SK-N-SH treated with all-trans-retinoic acid at 6 μM for 48 hours (cell line): Measurements from ENCODE around the gene SGK1.

Experiments used
- ATAC-seq: fragments of 200-7000 bp; cut with Tn5 transposase; 3 replicates; pipeline ENCODE4 v1.9.1; 2020; ENCODE audit warnings: mild to moderate bottlenecking, moderate library complexity
- ARNTL ChIP-seq: fragments of 450-650 bp; formaldehyde crosslinking; IDR thresholded peaks from 2 replicates; pipeline ENCODE4 v1.5.0; 2020; ENCODE audit warnings: low read depth, mild to moderate bottlenecking, moderate library complexity, borderline replicate concordance
- BACH2 ChIP-seq: fragments of 250-450 bp; sonication (Bioruptor Pico); IDR thresholded peaks from 2 replicates; pipeline ENCODE4 v1.9.0; 2021; ENCODE audit warnings: mild to moderate bottlenecking, borderline replicate concordance
- CSDC2 ChIP-seq: fragments of 250-450 bp; sonication (Bioruptor Pico); IDR thresholded peaks from 2 replicates; pipeline ENCODE4 v1.5.0; 2020; ENCODE audit warnings: mild to moderate bottlenecking, moderate library complexity
- ESRRG ChIP-seq: fragments of 250-450 bp; sonication (Bioruptor Pico); IDR thresholded peaks from 2 replicates; pipeline ENCODE4 v1.6.1; 2021; ENCODE audit warnings: mild to moderate bottlenecking
- GLIS3 ChIP-seq: fragments of 250-450 bp; sonication (Bioruptor Pico); IDR thresholded peaks from 2 replicates; pipeline ENCODE4 v1.5.0; 2020; ENCODE audit warnings: mild to moderate bottlenecking, moderate library complexity
- ISL1 ChIP-seq: fragments of 250-450 bp; sonication (Bioruptor Pico); IDR thresholded peaks from 2 replicates; pipeline ENCODE4 v2.1.2; 2022; ENCODE audit warnings: mild to moderate bottlenecking, moderate library complexity
- OSR1 ChIP-seq: fragments of 250-450 bp; sonication (Bioruptor Pico); IDR thresholded peaks from 2 replicates; pipeline ENCODE4 v1.8.0; 2022; ENCODE audit warnings: moderate library complexity, mild to moderate bottlenecking, inconsistent platforms
- PATZ1 ChIP-seq: fragments of 250-450 bp; sonication (Bioruptor Pico); IDR thresholded peaks from 2 replicates; pipeline ENCODE4 v1.8.0; 2020; ENCODE audit warnings: mild to moderate bottlenecking, moderate library complexity, borderline replicate concordance
- POU6F1 ChIP-seq: fragments of 250-450 bp; sonication (Bioruptor Pico); IDR thresholded peaks from 2 replicates; pipeline ENCODE4 v1.8.0; 2021; ENCODE audit warnings: low read depth, mild to moderate bottlenecking, moderate library complexity, borderline replicate concordance
- PPARA ChIP-seq: fragments of 250-450 bp; sonication (Bioruptor Pico); IDR thresholded peaks from 2 replicates; pipeline ENCODE4 v1.5.0; 2020; ENCODE audit warnings: mild to moderate bottlenecking, borderline replicate concordance
- RARB ChIP-seq: fragments of 250-450 bp; sonication (Bioruptor Pico); IDR thresholded peaks from 2 replicates; pipeline ENCODE4 v1.8.0; 2021; ENCODE audit warnings: mild to moderate bottlenecking, moderate library complexity
- SNAI2 ChIP-seq: fragments of 250-450 bp; sonication (Bioruptor Pico); IDR thresholded peaks from 2 replicates; pipeline ENCODE4 v1.5.0; 2020; ENCODE audit warnings: mild to moderate bottlenecking, moderate library complexity
- TCF4 ChIP-seq: fragments of 250-450 bp; sonication (Bioruptor Pico); IDR thresholded peaks from 2 replicates; pipeline ENCODE4 v1.8.0; 2021; ENCODE audit warnings: mild to moderate bottlenecking, moderate library complexity, borderline replicate concordance
- TOX ChIP-seq: fragments of 250-450 bp; sonication (Bioruptor Pico); IDR thresholded peaks from 2 replicates; pipeline ENCODE4 v1.8.0; 2021; ENCODE audit warnings: mild to moderate bottlenecking, moderate library complexity, borderline replicate concordance
- TSHZ2 ChIP-seq: fragments of 250-450 bp; sonication (Bioruptor Pico); IDR thresholded peaks from 2 replicates; pipeline ENCODE4 v1.5.0; 2020; ENCODE audit warnings: mild to moderate bottlenecking, moderate library complexity
- ZC3H10 ChIP-seq: fragments of 250-450 bp; sonication (Bioruptor Pico); IDR thresholded peaks from 2 replicates; pipeline ENCODE4 v1.5.1; 2021; ENCODE audit warnings: mild to moderate bottlenecking, moderate library complexity
- ZFP3 ChIP-seq: fragments of 250-450 bp; sonication (Bioruptor Pico); IDR thresholded peaks from 2 replicates; pipeline ENCODE4 v1.5.0; 2020; ENCODE audit warnings: mild to moderate bottlenecking, moderate library complexity
- ZFP30 ChIP-seq: fragments of 450-650 bp; formaldehyde crosslinking; IDR thresholded peaks from 2 replicates; pipeline ENCODE4 v1.5.0; 2022; ENCODE audit warnings: mild to moderate bottlenecking, moderate library complexity
- ZNF565 ChIP-seq: fragments of 450-650 bp; formaldehyde crosslinking; conservative IDR thresholded peaks from 2 replicates; pipeline ENCODE4 v1.5.0; 2020; ENCODE audit warnings: low read depth, mild to moderate bottlenecking, moderate library complexity
- ZNF70 ChIP-seq: fragments of 450-650 bp; formaldehyde crosslinking; IDR thresholded peaks from 2 replicates; pipeline ENCODE4 v1.5.0; 2020; ENCODE audit warnings: mild to moderate bottlenecking, moderate library complexity
- ZNF8 ChIP-seq: fragments of 450-650 bp; formaldehyde crosslinking; IDR thresholded peaks from 2 replicates; pipeline ENCODE4 v1.5.0; 2020; ENCODE audit warnings: mild to moderate bottlenecking, moderate library complexity
- TF ChIP-seq, protein P1 (sequence below): fragments of 250-450 bp; sonication (Bioruptor Pico); IDR thresholded peaks from 2 replicates; pipeline ENCODE4 v1.5.1; 2021; ENCODE audit warnings: mild to moderate bottlenecking, moderate library complexity
- TF ChIP-seq, protein P2 (sequence below): fragments of 250-450 bp; sonication (Bioruptor Pico); IDR thresholded peaks from 2 replicates; pipeline ENCODE4 v1.5.1; 2020; ENCODE audit warnings: low read depth, mild to moderate bottlenecking, moderate library complexity

The SGK1 gene

GRCh38 chr6:134123666-134124208 lies 194.2 kb downstream of the SGK1 start:
- ATAC-seq, result peak; percentile 99
- TF ChIP-seq ARNTL (CRISPR knock-in tag) (no peak), POU6F1 (CRISPR knock-in tag) (no peak), ZNF565 (no peak), BACH2 (CRISPR knock-in tag) (no peak), ZNF70 (no peak), TOX (CRISPR knock-in tag) (no peak), ZC3H10 (CRISPR knock-in tag) (no peak), TCF4 (CRISPR knock-in tag) (no peak), ZFP30 (CRISPR knock-in tag) (no peak), ZFP3 (CRISPR knock-in tag) (no peak), GLIS3 (no peak), PATZ1 (CRISPR knock-in tag) (no peak), ESRRG (no peak), CSDC2 (no peak), PPARA (no peak), ZNF8 (no peak), SNAI2 (no peak), RARB (CRISPR knock-in tag) (no peak)
- TF ChIP-seq, protein P1, sequence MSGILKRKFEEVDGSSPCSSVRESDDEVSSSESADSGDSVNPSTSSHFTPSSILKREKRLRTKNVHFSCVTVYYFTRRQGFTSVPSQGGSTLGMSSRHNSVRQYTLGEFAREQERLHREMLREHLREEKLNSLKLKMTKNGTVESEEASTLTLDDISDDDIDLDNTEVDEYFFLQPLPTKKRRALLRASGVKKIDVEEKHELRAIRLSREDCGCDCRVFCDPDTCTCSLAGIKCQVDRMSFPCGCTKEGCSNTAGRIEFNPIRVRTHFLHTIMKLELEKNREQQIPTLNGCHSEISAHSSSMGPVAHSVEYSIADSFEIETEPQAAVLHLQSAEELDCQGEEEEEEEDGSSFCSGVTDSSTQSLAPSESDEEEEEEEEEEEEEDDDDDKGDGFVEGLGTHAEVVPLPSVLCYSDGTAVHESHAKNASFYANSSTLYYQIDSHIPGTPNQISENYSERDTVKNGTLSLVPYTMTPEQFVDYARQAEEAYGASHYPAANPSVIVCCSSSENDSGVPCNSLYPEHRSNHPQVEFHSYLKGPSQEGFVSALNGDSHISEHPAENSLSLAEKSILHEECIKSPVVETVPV (CRISPR knock-in tag), result no peak
- TF ChIP-seq, protein P2, sequence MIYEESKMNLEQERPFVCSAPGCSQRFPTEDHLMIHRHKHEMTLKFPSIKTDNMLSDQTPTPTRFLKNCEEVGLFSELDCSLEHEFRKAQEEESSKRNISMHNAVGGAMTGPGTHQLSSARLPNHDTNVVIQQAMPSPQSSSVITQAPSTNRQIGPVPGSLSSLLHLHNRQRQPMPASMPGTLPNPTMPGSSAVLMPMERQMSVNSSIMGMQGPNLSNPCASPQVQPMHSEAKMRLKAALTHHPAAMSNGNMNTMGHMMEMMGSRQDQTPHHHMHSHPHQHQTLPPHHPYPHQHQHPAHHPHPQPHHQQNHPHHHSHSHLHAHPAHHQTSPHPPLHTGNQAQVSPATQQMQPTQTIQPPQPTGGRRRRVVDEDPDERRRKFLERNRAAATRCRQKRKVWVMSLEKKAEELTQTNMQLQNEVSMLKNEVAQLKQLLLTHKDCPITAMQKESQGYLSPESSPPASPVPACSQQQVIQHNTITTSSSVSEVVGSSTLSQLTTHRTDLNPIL (CRISPR knock-in tag), result no peak

- no peak for ATAC-seq
- TF ChIP-seq CSDC2 (no peak), ESRRG (no peak), PATZ1 (CRISPR knock-in tag) (no peak), SNAI2 (no peak), GLIS3 (no peak), ZNF70 (no peak), TOX (CRISPR knock-in tag) (no peak), RARB (CRISPR knock-in tag) (no peak), OSR1 (no peak), ZNF8 (no peak), ZNF565 (no peak), ZC3H10 (CRISPR knock-in tag) (no peak), POU6F1 (CRISPR knock-in tag) (no peak), ARNTL (CRISPR knock-in tag) (no peak), ISL1 (CRISPR knock-in tag) (no peak), TSHZ2 (no peak), TCF4 (CRISPR knock-in tag) (no peak)
- TF ChIP-seq, protein P1 (CRISPR knock-in tag), result no peak
Observed at GRCh38 chr6:134122775-134123174, 195.1 kb downstream of the SGK1 start.
